Gastroesophageal sphincter (tissue), 4 donors: Measurements from ENCODE around the gene PRUNE2. TPM values are rescaled to one million over a fixed set of nuclear protein-coding genes. Genes with fewer than 3 reads are reported as not detected.

Source experiments
- ATAC-seq: fragments of 150-250 bp; one replicate; pipeline ENCODE4 v1.9.1; 2016; ENCODE audit warnings: mild to moderate bottlenecking, moderate library complexity
- H3K27ac ChIP-seq, 4 donors: fragments of 200-600 bp; sonication (generic) in 3 of 4; 1 replicate in 3 of 4; 2 replicates in 1 of 4; pipeline ENCODE4 v1.5.1; 2016 to 2019
- H3K27me3 ChIP-seq: fragments of 200-600 bp; sonication (generic); one replicate; pipeline ENCODE4 v1.5.1; 2019
- H3K36me3 ChIP-seq, 2 donors: fragments of 200-600 bp; sonication (generic); one replicate each; pipeline ENCODE4 v1.5.1; 2019; ENCODE audit warnings: control low read depth in 1 of 2
- H3K4me1 ChIP-seq, 3 donors: fragments of 200-600 bp; sonication (generic); 1 replicate in 2 of 3; 2 replicates in 1 of 3; pipeline ENCODE4 v1.5.1; 2016 to 2019; ENCODE audit warnings: control low read depth in 2 of 3
- H3K4me3 ChIP-seq, 2 donors: fragments of 200-600 bp; sonication (generic); one replicate each; pipeline ENCODE4 v1.5.1; 2019; ENCODE audit warnings: mild to moderate bottlenecking in 1 of 2, moderate library complexity in 1 of 2
- H3K9me3 ChIP-seq, 3 donors: fragments of 200-600 bp; sonication (generic); one replicate each; pipeline ENCODE4 v1.5.1; 2017 to 2019; ENCODE audit warnings: control low read depth in 2 of 3
- EP300 ChIP-seq: sonication (generic); formaldehyde crosslinking; IDR thresholded peaks from one replicate; pipeline ENCODE4 v1.6.1; 2017; ENCODE audit warnings: antibody characterized with exemption, mild to moderate bottlenecking
- POLR2A ChIP-seq, 2 donors: fragments of 450-650 bp; IDR thresholded peaks; one replicate each; pipeline ENCODE4 v1.6.1; 2017; ENCODE audit warnings: antibody characterized with exemption in 2 of 2, mild to moderate bottlenecking in 2 of 2, moderate library complexity in 1 of 2
- POLR2AphosphoS5 ChIP-seq: sonication (generic); formaldehyde crosslinking; IDR thresholded peaks from one replicate; pipeline ENCODE4 v1.6.1; 2017; ENCODE audit warnings: antibody characterized with exemption
- WGBS, 2 donors: methylation state at CpG; one replicate each; pipeline ENCODE4 v1.1.5; 2018; ENCODE audit warnings: low coverage in 1 of 2; 5-methylcytosine and 5-hydroxymethylcytosine counted together
- total RNA-seq, 4 donors: library from RNA; depleted of rRNA; stranded (reverse); fragments of >200 nt; gene quantifications; one replicate each; pipeline ENCODE4 v1.1.0, GENCODE V29; 2016
- TF ChIP-seq, protein P1 (sequence below), 4 experiments: fragments of 200-600 bp in 2 of 4; fragments of 450-650 bp in 2 of 4; sonication (generic) in 1 of 4; IDR thresholded peaks; one replicate each; pipeline ENCODE4 v1.5.1; 2017 to 2019; ENCODE audit warnings: antibody characterized with exemption in 4 of 4, mild to moderate bottlenecking in 2 of 4, moderate library complexity in 2 of 4

The PRUNE2 gene
- total RNA-seq, 4 donors from 2014 or later, result 561 to 930 (median 763) TPM

DNA sequence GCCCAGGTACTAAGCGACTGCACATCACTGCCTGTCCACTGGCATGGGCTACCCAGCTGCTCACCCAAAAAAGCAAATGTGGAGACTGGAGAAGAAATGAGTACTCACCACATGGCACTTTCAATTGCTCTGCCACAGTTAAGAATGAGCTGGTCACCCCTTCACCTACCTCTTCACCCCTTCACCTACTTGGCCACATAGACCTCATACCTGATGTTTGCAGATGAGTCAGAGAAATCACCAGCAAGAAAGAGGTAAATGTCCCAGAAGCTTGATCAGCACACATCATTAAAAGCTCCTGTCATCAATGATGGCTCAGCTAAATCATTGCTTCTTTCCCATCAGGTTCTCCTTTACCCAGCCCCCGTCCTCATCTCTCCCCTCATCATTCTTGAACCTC lies 7.6 kb upstream of the PRUNE2 start:
- Histone ChIP-seq H3K4me1 (no peaks in the 10 kb centered on the region), H3K27ac (no peak overlapping the region), H3K36me3 (no peaks in the 10 kb centered on the region), H3K27me3 (no peaks in the 10 kb centered on the region), H3K9me3 (no peaks in the 10 kb centered on the region), H3K4me3 (no peak overlapping the region)
- 66 to 93% methylated on average over 2 of the region's 2 CpGs for WGBS, 2 donors
- ATAC-seq, result no peak
- TF ChIP-seq EP300 (no peak), POLR2AphosphoS5 (no peak), POLR2A (IDR thresholded peaks at IDR 0.05) (no peak)
- TF ChIP-seq, protein P1, sequence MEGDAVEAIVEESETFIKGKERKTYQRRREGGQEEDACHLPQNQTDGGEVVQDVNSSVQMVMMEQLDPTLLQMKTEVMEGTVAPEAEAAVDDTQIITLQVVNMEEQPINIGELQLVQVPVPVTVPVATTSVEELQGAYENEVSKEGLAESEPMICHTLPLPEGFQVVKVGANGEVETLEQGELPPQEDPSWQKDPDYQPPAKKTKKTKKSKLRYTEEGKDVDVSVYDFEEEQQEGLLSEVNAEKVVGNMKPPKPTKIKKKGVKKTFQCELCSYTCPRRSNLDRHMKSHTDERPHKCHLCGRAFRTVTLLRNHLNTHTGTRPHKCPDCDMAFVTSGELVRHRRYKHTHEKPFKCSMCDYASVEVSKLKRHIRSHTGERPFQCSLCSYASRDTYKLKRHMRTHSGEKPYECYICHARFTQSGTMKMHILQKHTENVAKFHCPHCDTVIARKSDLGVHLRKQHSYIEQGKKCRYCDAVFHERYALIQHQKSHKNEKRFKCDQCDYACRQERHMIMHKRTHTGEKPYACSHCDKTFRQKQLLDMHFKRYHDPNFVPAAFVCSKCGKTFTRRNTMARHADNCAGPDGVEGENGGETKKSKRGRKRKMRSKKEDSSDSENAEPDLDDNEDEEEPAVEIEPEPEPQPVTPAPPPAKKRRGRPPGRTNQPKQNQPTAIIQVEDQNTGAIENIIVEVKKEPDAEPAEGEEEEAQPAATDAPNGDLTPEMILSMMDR (IDR thresholded peaks at IDR 0.05), result no peak

DNA sequence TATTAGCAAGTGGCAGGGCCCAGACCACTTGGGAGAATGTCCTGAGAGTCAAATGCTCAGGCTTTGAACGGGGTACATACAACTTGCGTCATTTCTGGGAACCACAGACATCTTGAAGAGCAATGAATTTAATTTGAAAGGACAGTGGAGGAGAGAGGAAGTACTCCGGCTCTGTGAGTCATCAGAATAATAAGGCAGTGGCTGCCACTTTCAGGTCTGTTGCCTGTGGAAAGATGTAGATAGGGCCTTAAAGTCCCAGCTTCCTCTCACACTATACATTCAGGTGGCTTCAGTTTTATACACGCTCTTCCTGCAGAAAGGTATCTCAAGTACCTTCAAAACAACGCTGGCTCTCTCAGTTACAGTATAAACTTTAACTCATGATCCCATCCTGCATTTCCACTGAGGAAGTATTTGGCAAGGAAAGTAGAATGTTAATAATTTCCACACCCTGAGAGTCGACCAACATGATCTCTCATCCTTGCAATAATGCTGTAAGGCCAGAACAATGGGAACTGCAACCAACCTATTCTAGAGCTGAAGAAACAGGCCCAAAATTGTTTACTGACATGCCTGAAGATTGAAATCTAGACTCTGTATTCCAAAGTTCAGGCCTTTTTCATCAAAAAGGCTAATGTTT lies 6.8 kb upstream of the PRUNE2 start:
- TF ChIP-seq, protein P1 (IDR thresholded peaks at IDR 0.05), result no peak
- TF ChIP-seq EP300 (no peak), POLR2A (IDR thresholded peaks at IDR 0.05) (no peak), POLR2AphosphoS5 (no peak)
- WGBS, 2 donors, result 47 to 58% methylated on average over 6 of the region's 6 CpGs
- Histone ChIP-seq H3K4me3 (no peak overlapping the region), H3K9me3 (no peaks in the 10 kb centered on the region), H3K4me1 (no peaks in the 10 kb centered on the region), H3K36me3 (no peaks in the 10 kb centered on the region), H3K27ac (no peak overlapping the region), H3K27me3 (no peaks in the 10 kb centered on the region)
- no peak for ATAC-seq

DNA sequence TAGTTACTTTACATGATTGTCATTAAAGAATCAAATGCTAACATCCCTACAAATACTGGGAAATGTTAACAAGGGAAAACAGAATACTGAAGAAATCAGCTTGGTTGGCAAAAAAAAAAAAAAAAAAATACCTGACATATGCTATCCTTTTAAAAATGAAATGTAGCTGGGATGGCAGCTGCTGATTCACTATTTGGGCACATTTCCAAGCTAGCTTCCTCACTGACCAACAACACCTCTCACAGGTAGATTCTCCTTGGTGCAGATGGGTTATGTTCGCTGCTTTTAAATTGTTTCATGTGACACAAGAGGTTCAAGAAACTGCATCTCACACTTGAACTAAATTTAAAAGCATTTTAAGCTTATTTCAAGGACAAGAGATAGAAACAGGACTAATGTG lies 6.1 kb upstream of the PRUNE2 start:
- no peak for TF ChIP-seq EP300
- no peak for TF ChIP-seq POLR2AphosphoS5
- no peak for TF ChIP-seq POLR2A (IDR thresholded peaks at IDR 0.05)
- TF ChIP-seq, protein P1 (IDR thresholded peaks at IDR 0.05), result no peak
- no peaks in the 10 kb centered on the region for H3K27me3 ChIP-seq
- H3K4me3 ChIP-seq, result no peak overlapping the region
- no peaks in the 10 kb centered on the region for H3K9me3 ChIP-seq
- 88 to 100% methylated on average over 1 of the region's 1 CpG for WGBS, 2 donors
- H3K27ac ChIP-seq, result no peak overlapping the region
- no peaks in the 10 kb centered on the region for H3K36me3 ChIP-seq
- ATAC-seq, result no peak
- peaks cover 0 to 2% (median 0%) of the 10 kb centered on the region in 3 donors for H3K4me1 ChIP-seq

DNA sequence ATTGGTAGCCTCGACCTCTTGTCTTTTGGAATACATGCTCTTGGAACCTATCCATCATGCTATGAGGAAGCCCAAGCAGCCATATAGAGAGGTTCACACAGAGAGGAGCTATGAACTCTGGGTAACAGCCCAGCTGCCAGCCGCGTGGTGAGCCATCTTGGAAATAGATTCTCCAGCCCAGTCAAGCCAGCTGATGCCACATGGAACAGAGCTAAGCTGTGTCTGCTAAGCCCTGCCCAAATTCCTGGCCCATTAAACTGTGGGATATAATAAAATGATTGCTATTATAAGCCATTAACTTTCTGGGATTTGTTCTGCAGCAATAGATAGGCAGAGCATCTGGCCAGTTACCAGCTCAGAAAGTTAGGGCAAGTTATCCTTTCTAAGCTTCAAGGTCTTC lies 4.9 kb upstream of the PRUNE2 start:
- H3K4me1 ChIP-seq, result peaks cover 0 to 13% (median 0%) of the 10 kb centered on the region in 3 donors
- no peak overlapping the region for H3K27ac ChIP-seq
- 67 to 88% methylated on average over 1 to 3 of the region's 3 CpGs for WGBS, 2 donors
- no peaks in the 10 kb centered on the region for H3K27me3 ChIP-seq
- H3K4me3 ChIP-seq, result no peak overlapping the region
- TF ChIP-seq POLR2AphosphoS5 (no peak), EP300 (no peak), POLR2A (IDR thresholded peaks at IDR 0.05) (no peak)
- TF ChIP-seq, protein P1 (IDR thresholded peaks at IDR 0.05), result no peak
- no peaks in the 10 kb centered on the region for H3K9me3 ChIP-seq
- no peak for ATAC-seq
- H3K36me3 ChIP-seq, result no peaks in the 10 kb centered on the region

DNA sequence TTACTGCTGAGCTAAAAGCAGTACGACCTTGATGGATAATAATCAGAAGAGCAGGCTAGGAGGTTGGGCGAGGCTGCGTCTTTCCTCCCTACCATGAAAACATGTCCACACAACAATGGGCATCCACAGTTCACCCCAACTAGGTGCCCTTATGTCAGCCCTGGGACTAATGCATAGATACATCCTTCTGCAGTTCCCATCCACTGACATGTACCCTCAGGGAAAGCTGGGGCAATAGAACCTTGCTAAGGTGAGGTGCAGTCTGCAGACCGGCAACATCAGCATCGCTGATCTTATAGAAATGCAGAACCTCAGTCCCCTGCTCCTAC lies 697 bp upstream of the PRUNE2 start:
- Histone ChIP-seq H3K9me3 (no peaks in the 10 kb centered on the region), H3K4me3 (peak overlapping the region; percentile 62 to 84), H3K27me3 (no peaks in the 10 kb centered on the region), H3K36me3 (no peaks in the 10 kb centered on the region), H3K27ac (peak overlapping the region; percentile 0 to 93 (median 86)), H3K4me1 (peaks cover 0 to 25% (median 0%) of the 10 kb centered on the region in 3 donors)
- 0 to 11% methylated on average over 3 of the region's 5 CpGs for WGBS, 2 donors
- ATAC-seq, result no peak
- TF ChIP-seq EP300, result no peak
- TF ChIP-seq, protein P1 (IDR thresholded peaks at IDR 0.05), result no peak
- no peak for TF ChIP-seq POLR2A (IDR thresholded peaks at IDR 0.05)
- TF ChIP-seq POLR2AphosphoS5, result no peak
